ENCODE results near the gene NRG4.
"Not testable (repeated sequence)": the region's sequence is repeated elsewhere in the genome, so short reads cannot be mapped to it uniquely, and the experiment has no call there.

Gene NRG4, protein sequence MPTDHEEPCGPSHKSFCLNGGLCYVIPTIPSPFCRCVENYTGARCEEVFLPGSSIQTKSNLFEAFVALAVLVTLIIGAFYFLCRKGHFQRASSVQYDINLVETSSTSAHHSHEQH

DNA sequence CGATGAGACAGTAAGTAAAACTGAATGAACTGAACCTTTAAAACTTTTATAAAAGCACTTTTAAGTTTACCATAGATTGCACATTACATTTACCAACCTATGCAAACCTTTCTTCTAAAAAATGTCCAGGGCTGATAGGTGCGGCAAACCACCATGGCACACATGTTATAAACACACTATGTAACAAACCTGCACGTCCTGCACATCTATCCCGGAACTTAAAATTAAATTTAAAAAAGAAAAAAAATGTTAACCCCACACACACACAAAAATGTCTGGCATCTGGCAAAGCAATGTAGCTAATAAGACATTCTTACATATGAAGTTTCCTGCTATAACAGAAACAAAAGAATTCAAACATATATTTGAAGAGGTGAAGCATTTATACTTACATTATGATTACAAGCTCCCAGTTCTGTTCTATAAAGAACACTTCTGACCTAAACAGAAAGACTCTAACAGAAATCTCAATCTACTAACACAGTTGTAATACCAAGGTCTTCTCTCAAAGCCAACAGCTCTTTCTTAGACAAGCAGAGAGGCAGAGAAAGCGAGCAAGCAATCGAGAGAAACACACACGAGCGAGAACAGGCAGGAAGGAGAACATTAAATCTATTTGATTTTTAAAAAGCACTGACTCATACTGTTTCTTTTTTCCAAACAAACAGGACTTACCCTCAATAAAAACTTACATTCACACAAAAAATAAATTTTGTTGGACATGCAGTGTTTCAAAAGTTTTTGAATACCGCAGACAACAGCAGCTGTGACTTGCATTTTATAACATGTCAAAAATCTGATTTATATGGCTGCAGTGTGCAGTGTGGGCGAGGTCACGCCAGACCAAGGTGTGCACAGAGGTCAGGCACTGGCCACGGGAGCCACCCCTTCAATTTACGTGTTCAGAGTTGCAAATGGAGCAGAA lies at the start of gene NRG4:
Gene NRG4, minus strand, starts transcription at position 798 of the 925 bp plus-strand sequence. CDS start 1,194 bp downstream, outside the sequence.
- DNase-seq = no peak

DNA sequence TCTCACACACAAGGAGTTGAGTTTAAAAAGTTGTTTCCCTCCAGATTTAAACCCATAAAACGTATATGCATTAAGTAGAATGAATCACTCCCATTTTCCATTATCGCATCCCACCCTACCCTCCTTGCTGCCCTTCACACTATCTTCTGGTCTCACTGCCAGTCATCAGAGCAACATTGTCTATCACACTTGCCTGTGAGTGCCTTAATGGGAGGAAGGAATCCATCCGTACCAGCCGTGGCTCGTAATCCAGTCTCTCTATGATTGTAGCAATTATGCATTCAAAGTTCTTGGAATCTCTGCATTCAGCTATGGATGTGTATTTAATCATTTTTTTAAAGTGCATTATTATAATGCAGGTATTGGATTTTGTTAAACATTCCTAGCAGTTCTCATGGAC lies 49.5 kb upstream of the NRG4 start:
- no peak for DNase-seq

DNA sequence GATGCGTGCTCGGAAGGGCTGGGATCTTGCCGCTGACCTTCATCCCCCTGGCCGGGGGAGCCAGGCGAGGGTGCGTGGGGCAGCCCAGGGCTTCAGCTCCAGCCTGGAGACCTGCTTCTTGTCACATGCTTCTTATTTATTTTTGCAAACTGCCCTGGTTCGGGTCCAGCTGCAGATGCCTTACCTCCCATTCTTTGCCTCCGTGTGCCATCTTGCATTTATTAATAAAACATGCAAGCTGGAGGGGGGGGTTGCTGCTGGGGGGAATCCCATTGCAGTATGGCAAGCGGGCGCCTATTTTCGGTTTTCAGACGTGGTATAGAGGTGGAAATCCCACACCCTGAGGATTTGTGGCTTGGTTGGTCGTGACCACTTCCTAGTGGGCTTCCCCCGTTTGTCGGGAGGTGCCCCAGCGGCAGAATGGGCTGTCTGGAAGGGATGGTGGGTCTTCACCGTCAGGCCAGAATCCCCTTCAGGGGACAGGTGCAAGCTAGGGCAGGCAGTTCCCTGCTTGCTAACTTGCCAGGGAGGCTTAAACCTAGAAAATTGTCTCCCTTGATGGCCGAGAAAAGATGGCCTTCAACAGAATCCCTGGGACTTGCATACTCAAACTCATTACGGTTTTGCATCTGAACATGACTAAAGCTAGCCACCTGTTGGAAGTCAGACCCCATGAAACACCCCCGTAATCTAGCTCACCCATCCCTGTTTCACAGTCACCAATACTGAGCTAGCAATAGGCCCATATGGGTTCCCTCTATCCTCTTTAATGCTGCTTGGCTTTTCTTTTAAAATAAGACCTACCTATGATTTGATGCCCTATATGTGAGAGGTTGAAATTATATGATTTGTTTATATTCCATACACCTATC lies 48.1 kb upstream of the NRG4 start:
- peak; percentile 13 for DNase-seq

DNA sequence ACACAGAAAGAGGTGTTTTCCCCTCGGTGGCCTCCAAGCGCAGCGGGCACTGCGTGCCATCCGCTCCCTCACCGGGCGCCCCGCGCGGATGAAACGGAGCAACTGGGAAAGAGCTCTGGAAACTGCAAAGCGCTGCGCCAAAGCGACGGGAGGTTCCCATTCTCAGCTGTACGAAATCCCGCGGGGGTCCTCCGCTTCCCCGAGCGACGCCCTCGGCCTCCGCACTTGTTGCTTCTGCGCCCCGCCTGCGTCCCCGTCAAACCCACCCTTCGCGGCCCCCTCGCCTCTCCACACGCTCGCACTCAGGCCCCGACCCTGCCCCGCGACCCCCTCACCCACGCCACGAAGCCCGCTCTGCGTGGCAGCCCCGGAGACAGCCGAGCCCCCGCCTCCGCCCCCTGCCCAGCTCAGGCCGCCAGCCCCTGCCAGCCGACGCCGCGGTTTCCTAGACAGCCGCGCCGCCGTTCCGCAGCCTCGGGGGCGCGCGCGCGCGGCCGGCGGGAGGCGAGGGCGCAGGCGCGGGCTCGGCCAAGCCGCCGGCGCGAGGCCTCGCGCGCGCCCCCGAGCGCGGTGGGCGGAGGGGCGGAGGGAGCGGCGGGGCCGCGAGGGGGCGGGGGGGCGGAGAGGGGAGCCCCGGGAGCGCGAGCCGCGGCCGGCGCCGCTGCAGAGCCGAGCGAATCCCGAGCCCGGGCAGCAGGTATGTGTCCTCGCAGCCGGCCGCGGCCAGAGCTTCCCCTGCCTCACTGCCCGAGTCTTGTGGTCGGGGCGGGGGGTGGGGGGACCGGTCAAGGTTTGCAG lies 47.3 kb upstream of the NRG4 start, which contains the start of gene TMEM266:
Gene TMEM266, plus strand, starts transcription at position 666 of the 798 bp plus-strand sequence. CDS start 74,279 bp downstream, outside the sequence.
- no peak for DNase-seq

DNA sequence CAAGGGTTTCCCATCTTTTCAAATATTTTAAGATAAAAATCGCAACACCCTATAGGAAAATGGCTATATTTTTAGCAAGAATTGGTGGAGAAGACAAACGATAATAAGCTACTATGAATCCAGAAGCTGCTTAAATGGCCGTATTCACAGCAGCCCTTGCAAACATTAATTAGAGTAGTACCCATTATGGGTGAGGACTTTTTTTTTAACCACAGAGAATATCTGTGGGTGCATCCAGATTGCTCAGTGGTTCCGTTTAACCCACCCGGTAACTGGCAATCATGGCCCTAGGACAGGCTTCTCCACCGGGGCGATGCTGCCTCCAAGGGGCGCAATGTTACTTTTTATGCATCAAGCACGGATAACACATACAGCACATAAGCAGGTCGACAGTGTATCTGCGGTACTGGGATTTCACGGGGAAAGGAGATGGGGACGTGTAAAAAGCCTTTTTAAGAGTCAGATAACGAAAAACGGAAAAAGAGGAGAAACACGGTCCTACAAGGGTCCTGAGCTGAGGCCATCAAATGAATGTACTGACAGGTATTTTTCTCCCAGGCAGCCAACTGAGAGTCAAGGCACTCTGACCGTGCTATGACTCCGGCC lies 46.6 kb upstream of the NRG4 start:
- DNase-seq = no peak

DNA sequence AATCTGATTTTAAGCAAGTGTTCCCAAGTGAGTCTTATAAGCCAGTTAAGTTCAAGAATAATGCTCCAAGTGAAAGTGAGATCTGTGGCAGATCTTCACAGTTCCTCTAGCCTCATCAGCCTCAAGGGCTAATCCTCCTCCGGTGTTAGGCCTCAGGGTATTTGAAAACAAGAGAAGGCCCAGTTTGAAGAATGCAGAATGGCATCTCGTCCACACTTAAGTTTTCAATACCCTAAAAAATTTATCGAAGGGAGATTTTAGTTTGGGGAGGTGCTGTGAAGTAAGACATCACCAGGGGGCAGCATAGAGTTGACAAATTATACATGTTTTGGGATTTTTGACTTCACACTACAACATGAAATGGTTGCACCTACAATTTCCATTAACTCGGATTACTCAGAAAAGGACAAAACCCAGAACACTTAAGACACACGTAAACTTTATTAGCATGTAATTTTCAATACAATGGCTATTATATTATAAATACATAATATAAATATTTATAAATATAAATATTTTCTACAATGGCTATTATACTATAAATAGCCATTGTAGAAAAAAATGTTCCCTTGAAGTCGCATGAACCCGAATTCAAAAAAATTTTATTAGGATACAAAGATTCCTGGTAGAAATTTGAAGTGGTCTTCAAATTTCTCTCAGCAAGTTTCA lies 45.2 kb upstream of the NRG4 start:
- DNase-seq = no peak

DNA sequence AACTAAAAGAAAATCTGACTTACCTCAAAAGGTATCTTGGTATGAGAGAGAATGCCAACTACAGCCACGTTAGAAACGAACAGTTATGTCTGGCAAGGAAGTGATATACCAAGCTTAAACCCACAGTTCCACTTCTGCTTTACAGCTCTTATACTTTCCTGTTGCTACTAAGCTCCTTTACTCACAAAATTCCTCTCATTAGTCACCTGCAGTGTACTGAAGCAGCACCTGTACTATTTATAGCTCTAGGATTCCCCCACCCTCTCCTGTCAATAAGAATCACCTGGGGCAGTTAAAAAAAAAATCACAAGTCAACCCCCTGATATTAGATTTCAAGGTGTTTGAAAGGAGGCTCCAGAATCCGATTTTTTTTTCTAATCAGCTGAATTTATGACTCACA lies 44.7 kb upstream of the NRG4 start:
- no peak for DNase-seq

DNA sequence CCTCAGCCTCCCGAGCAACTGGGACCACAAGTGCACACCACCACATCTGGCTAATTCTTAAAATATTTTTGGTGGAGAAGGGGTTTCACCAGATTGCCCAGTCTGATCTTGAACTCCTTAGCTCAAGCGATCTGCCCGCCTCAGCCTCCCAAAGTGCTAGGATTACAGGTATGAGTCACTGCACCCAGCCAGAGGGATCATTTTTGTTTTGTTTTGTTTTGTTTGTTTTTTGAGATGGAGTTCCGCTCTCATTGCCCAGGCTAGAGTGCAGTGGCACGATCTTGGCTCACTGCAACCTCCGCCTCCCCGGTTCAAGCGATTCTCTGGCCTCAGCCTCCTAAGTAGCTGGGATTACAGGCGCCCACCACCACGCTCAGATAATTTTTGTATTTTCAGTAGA lies 42.0 kb upstream of the NRG4 start:
- not testable (repeated sequence) for DNase-seq

DNA sequence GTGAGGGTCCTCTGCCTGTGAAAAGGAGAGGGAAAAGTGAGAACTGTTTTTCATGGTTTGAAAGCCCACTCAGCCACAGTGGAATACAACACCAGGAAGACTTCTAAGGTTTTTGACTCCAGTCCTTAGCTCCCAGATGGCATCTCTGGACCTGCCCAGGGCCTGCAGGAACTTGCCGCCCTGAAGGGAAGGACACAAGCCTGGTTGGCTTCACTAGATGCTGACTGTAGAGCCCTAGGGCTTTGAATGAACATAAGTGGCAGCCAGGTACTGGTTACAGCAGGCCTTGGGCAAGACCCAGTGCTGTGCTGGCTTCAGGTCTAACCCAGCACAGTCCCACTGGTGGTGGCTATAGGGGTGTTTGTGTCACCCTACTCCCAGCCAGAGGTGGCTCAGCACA lies 26.3 kb upstream of the NRG4 start:
- DNase-seq = no peak

DNA sequence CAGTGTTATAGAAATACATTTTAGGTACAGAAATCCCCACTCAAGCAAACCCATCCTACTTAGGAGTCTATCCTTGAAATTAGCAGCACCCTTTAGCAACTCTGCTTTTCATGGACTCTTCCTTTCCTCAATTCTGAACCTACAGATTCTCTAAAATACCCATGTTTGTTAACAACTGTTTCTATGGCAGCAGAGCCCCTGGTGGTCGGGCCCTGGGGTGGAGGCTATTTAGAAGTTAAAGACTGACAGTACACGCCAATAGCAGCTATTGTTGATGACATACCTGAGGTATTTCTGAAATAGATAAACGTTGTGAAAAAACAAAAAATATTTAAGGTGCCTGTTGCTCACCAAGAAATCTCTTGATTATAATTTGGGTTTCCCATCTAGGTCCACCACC lies 23.4 kb upstream of the NRG4 start:
- no peak for DNase-seq

DNA sequence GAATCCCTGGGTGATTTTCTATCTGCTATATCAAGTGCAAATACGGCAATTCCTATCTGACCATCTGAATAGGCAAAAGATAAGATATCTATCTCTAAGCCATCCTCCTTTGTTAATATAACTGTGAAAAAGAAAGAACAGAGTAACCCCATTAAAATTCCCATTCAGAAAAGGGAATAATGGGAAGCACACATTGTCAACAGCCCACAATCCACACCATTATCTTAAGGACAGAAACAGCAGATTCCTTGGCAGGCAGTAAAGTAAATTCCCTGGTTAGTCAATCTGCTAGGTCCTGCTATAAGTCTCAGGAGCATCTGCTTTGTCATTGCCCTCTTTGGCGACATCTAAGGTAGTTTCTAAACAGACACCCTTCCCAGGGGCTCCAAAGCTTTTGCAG lies 21.9 kb upstream of the NRG4 start:
- no peak for DNase-seq

DNA sequence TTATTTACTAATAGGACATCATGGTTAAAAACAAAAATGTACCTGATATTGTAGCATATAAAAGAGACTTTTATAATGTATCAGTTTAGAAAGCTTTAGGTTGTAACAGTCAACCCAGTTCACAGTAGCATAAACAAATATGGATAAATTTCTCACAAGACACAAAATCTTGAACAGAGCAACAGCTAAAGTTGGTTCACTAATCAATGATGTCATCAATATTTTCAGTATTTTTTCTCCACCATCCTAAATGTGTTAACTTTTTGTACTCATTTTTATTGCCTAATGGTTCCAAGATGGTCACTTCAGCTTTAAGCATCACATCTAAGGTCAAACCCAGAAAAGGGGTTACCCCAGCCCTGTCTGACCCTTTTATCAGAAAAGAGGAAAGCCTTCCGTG lies 21.2 kb upstream of the NRG4 start:
- no peak for DNase-seq

DNA sequence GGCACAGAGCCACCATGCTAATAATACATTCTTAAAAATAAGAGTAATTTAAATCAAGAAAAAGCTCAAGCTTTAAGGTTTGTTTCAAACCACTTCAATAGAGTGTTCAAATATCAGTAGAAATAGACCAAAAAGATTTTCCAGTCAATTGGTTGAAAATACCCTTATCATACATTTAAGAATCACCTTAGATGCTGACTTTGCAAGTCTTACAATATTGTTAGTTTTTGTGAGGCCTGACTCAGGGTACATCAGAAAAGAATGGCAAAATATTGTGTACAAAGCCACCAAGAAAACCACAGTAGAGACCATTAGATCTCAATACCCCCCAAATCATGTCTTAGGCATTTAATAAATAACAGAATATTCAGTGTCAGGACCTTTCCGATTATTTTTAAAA lies 19.8 kb upstream of the NRG4 start:
- no peak for DNase-seq

DNA sequence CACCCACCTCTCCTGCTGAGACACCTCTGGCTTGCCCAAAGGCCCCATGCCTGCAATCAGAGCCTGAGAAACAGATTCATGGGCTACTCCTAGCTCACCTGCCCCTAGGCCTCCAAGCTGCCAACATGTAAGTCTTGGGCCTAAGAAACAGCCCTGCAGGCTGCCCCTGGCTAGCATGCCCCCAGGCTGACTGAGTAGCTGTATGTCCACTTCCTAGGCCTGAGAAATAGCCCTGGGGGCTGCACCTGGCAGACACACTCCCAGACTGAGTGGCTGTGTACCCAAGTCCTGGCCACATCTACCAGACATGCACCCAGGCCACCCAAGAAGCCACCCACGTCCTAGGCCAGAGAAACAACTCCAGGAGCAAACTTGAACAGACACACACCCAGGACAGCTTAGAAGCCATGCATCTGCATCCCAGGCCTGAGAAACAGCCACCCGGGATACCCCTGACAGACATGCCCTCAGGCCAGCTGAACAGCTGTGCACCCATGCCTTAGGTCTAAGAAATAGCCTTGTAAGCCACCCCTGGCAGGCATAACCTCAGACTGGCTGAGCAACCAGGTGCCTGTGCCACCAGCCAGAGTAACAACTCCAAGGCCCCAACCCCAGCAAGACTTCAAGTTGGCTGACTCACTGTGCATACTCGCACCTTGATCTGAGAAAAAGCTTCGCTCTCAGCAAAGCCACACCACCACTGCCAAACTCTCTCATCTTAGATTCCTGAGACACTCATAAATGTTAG lies 12.0 kb upstream of the NRG4 start:
- DNase-seq = no peak

DNA sequence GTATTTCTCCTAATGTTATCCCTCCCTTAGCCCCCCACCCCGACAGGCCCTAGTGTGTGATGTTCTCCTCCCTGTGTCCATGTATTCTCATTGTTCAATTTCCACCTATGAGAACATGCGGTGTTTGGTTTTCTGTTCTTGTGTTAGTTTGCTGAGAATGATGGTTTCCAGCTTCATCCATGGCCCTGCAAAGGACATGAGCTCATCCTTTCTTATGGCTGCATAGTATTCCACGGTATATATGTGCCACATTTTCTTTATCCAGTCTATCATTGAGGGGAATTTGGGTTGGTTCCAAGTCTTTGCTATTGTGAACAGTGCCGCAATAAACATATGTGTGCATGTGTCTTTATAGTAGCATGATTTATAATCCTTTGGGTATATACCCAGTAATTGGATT lies 1.2 kb upstream of the NRG4 start:
- not testable (repeated sequence) for DNase-seq

DNA sequence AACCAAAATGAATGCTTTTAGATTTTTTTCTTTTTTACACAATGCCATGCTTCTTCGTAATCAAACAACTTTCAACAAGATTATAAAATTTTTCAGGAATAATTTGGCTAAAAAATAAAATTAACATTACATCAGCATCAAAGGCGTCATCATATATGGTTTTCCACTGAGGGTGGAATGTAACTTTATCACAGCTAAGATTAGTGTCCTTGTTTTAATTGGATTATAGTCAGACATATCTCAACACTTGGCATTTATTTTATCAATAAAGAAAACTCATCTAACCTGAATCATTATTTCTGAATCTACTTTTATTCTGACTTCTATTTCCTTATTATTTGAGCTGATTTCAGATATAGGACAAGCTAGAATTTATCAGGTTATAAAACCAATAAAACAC lies 1.6 kb downstream of the NRG4 start:
- DNase-seq = no peak

DNA sequence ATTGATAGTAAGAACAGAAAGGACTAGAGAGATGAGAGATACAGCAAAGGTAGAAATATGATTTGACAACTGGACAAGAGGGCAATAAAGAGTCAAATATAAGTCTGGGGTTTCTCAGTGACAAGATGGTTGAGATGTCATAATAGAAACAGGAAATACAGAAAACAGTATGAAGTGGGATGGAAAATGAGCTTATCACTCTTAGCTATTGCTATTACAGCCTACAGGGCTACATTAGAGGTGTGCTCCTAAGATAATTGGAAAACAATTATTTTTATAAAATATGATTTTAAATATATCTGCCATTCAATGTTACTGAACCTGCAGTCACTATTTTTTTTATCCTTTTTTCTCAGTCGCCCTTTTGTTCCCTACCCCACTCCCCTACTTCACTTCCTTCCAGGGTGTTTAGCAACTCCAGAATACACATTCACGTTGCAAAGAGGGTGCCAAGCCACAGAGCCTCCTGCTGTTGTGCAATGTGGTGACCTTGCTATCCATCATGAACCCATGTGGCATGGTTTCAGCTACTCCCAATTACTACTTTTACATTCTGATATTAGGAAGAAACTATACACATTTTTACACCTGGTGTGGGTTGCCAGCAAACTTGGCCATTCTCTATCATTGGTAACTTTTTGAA lies 6.0 kb downstream of the NRG4 start:
- peak; percentile 19 for DNase-seq

DNA sequence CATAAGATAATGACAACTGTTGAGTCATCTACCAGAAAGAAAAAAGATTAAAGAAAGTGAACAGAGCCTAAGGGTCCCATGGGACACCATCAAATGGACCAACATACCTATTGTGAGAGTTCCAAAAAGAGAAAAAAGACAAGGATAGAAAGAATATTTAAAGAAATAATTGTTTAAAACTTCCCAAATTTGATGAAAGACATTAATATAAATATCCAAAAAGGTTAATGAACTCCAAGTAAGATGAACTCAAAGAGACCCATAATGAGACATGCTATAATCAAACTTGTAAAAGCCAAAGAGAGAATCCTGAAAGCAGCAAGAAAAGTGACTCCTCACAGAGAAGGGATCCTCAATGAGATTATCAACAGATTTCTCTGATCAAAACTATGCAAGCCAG lies 8.9 kb downstream of the NRG4 start:
- no peak for DNase-seq

DNA sequence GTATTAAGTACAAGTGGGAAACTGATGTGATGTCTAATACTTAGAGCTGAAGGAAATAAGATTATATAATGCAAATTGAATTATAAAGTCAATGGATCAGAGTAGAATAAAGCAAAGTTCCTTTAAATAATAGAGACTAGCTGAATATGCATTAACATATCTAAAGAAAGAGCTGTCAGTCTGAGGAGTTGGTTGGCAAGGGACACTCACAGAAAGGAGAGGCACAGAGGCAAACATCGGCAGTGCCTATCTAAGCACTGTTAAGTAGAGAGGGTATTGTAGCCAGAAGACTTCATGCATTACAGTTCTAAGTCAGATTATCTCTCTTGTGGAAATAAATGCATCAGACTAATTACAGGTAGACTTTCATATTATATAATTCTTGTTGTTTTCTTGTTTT lies 16.6 kb downstream of the NRG4 start:
- no peak for DNase-seq

DNA sequence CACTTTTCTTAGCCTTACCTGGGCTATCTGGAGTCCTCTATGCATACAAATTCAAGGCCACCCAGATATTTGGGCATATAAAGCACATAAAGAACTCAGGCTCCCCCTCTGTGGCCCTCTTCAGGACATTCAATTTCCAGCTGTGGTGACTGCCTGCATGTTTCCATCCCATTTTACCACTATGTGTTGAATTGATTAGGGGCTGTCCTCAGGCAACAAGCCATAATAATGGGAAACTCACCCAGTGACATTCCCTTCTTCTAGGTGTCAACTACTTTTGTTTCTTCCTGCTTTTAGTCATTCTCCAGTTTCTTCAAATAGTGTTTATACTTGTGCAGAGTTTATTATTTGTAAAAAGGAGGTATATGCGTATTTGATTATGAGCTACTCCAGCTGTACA lies 18.0 kb downstream of the NRG4 start:
- DNase-seq = no peak
